ENCODE data around the gene ATAD3B. TPM values are rescaled to one million over a fixed set of nuclear protein-coding genes. Genes with fewer than 3 reads are reported as not detected.
"Not testable (repeated sequence)": the region's sequence is repeated elsewhere in the genome, so short reads cannot be mapped to it uniquely, and the experiment has no call there.

The ATAD3B gene
- total RNA-seq, 4 donors from 2014 or later: 13.0 to 40.3 (median 17.1) TPM

GRCh38 chr1:1504777-1505365 lies 33.3 kb downstream of the ATAD3B start:
- H3K4me3 ChIP-seq (ENCODE audit: low read depth, poor library complexity, severe bottlenecking); intact Hi-C loops (cut with DNase I; ENCODE audit: low total_unique reads): not testable (repeated sequence)
- DNase-seq (ENCODE audit: low spot score in 2 of 2): peak; percentile 81 to 95
- WGBS, 2 donors: 18 to 26% methylated on average over 16 of the region's 16 CpGs
- peak in 1 of 3 donors; percentile 56 for TF ChIP-seq CTCF (IDR thresholded peaks at IDR 0.05)

- H3K4me3 ChIP-seq (ENCODE audit: low read depth, poor library complexity, severe bottlenecking); intact Hi-C loops (cut with DNase I; ENCODE audit: low total_unique reads): not testable (repeated sequence)
- 3 to 5% methylated on average over 11 to 14 of the region's 22 CpGs for WGBS, 2 donors
- peak in 1 of 2 donors; percentile 32 for DNase-seq (ENCODE audit: low spot score in 2 of 2)
These were observed 33.8 kb downstream of the ATAD3B start for GRCh38 chr1:1505366-1505798.

GRCh38 chr1:1505801-1506200 lies 34.2 kb downstream of the ATAD3B start:
- 52 to 62% methylated on average over 5 of the region's 5 CpGs for WGBS, 2 donors
- intact Hi-C loops (cut with DNase I; ENCODE audit: low total_unique reads); DNase-seq (ENCODE audit: low spot score in 2 of 2); H3K4me3 ChIP-seq (ENCODE audit: low read depth, poor library complexity, severe bottlenecking): not testable (repeated sequence)

GRCh38 chr1:1507305-1507704 lies 35.7 kb downstream of the ATAD3B start:
- intact Hi-C loops (cut with DNase I; ENCODE audit: low total_unique reads): no loop called here
- 92 to 95% methylated on average over 4 of the region's 4 CpGs for WGBS, 2 donors
- no peak overlapping the region for H3K4me3 ChIP-seq (ENCODE audit: low read depth, poor library complexity, severe bottlenecking)
- DNase-seq (ENCODE audit: low spot score in 2 of 2): no peak
- TF ChIP-seq POLR2A (IDR thresholded peaks at IDR 0.05): no peak
- TF ChIP-seq CTCF (IDR thresholded peaks at IDR 0.05): no peak

GRCh38 chr1:1508775-1509464 lies 37.4 kb downstream of the ATAD3B start:
- DNase-seq (ENCODE audit: low spot score in 2 of 2); intact Hi-C loops (cut with DNase I; ENCODE audit: low total_unique reads); H3K4me3 ChIP-seq (ENCODE audit: low read depth, poor library complexity, severe bottlenecking): not testable (repeated sequence)
- 87 to 97% methylated on average over 7 to 28 of the region's 34 CpGs for WGBS, 2 donors

- WGBS, 2 donors: 78 to 86% methylated on average over 6 to 21 of the region's 21 CpGs
- intact Hi-C loops (cut with DNase I; ENCODE audit: low total_unique reads); H3K4me3 ChIP-seq (ENCODE audit: low read depth, poor library complexity, severe bottlenecking); DNase-seq (ENCODE audit: low spot score in 2 of 2): not testable (repeated sequence)
These were observed 37.9 kb downstream of the ATAD3B start for GRCh38 chr1:1509465-1509850.

- intact Hi-C loops (cut with DNase I; ENCODE audit: low total_unique reads): no loop called here
- peak overlapping the region; percentile 39 for H3K4me3 ChIP-seq (ENCODE audit: low read depth, poor library complexity, severe bottlenecking)
- no peak for DNase-seq (ENCODE audit: low spot score in 2 of 2)
- 13 to 29% methylated on average over 12 to 17 of the region's 17 CpGs for WGBS, 2 donors
- no peak for TF ChIP-seq POLR2A (IDR thresholded peaks at IDR 0.05)
These were observed 39.5 kb downstream of the ATAD3B start for GRCh38 chr1:1510912-1511532.

- intact Hi-C loops (cut with DNase I; ENCODE audit: low total_unique reads): no loop called here
- WGBS, 2 donors: 1% methylated on average over 17 to 47 of the region's 99 CpGs
- peak within 1 kb of the TSS; percentile 39 for H3K4me3 ChIP-seq (ENCODE audit: low read depth, poor library complexity, severe bottlenecking)
- peak; percentile 97 to 100 for DNase-seq (ENCODE audit: low spot score in 2 of 2)
- TF ChIP-seq CTCF (IDR thresholded peaks at IDR 0.05): no peak
- no peak for TF ChIP-seq POLR2A (IDR thresholded peaks at IDR 0.05)
These were observed 40.1 kb downstream of the ATAD3B start, which contains the start of gene ATAD3A for GRCh38 chr1:1511533-1512285. ATAD3A (plus strand) TSS chr1:1512162; CDS start chr1:1512269, 107 bp downstream.

GRCh38 chr1:1512425-1512824 lies 40.9 kb downstream of the ATAD3B start:
- WGBS, 2 donors: 1% methylated on average over 17 of the region's 52 CpGs; no CpG with 5 or more reads in 1 of the 2 donors
- peak overlapping the region; percentile 39 for H3K4me3 ChIP-seq (ENCODE audit: low read depth, poor library complexity, severe bottlenecking)
- DNase-seq (ENCODE audit: low spot score in 2 of 2); intact Hi-C loops (cut with DNase I; ENCODE audit: low total_unique reads): not testable (repeated sequence)

GRCh38 chr1:1513675-1514074 lies 42.1 kb downstream of the ATAD3B start:
- intact Hi-C loops (cut with DNase I; ENCODE audit: low total_unique reads); H3K4me3 ChIP-seq (ENCODE audit: low read depth, poor library complexity, severe bottlenecking); DNase-seq (ENCODE audit: low spot score in 2 of 2): not testable (repeated sequence)
- 63 to 64% methylated on average over 9 to 10 of the region's 18 CpGs for WGBS, 2 donors

GRCh38 chr1:1514376-1514775 lies 42.8 kb downstream of the ATAD3B start:
- intact Hi-C loops (cut with DNase I; ENCODE audit: low total_unique reads); H3K4me3 ChIP-seq (ENCODE audit: low read depth, poor library complexity, severe bottlenecking); DNase-seq (ENCODE audit: low spot score in 2 of 2): not testable (repeated sequence)
- WGBS, 2 donors: 70 to 88% methylated on average over 10 to 16 of the region's 16 CpGs
